ENCODE measurements around the gene CPED1.

GRCh38 chr7:120942861-120943260 lies 45.6 kb upstream of the CPED1 start:
- TF ChIP-seq, protein P1, sequence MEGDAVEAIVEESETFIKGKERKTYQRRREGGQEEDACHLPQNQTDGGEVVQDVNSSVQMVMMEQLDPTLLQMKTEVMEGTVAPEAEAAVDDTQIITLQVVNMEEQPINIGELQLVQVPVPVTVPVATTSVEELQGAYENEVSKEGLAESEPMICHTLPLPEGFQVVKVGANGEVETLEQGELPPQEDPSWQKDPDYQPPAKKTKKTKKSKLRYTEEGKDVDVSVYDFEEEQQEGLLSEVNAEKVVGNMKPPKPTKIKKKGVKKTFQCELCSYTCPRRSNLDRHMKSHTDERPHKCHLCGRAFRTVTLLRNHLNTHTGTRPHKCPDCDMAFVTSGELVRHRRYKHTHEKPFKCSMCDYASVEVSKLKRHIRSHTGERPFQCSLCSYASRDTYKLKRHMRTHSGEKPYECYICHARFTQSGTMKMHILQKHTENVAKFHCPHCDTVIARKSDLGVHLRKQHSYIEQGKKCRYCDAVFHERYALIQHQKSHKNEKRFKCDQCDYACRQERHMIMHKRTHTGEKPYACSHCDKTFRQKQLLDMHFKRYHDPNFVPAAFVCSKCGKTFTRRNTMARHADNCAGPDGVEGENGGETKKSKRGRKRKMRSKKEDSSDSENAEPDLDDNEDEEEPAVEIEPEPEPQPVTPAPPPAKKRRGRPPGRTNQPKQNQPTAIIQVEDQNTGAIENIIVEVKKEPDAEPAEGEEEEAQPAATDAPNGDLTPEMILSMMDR (conservative IDR thresholded peaks at IDR 0.05; ENCODE audit: low read depth in 2 of 2): no peak
- TF ChIP-seq, protein P2, sequence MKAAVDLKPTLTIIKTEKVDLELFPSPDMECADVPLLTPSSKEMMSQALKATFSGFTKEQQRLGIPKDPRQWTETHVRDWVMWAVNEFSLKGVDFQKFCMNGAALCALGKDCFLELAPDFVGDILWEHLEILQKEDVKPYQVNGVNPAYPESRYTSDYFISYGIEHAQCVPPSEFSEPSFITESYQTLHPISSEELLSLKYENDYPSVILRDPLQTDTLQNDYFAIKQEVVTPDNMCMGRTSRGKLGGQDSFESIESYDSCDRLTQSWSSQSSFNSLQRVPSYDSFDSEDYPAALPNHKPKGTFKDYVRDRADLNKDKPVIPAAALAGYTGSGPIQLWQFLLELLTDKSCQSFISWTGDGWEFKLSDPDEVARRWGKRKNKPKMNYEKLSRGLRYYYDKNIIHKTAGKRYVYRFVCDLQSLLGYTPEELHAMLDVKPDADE (IDR thresholded peaks at IDR 0.05): no peak
- TF ChIP-seq ZNF114 (CRISPR knock-in tag; IDR thresholded peaks at IDR 0.05) (no peak), POLR2AphosphoS5 (IDR thresholded peaks at IDR 0.05; ENCODE audit: low read depth) (no peak), EZH2phosphoT487 (IDR thresholded peaks at IDR 0.05; ENCODE audit: unreplicated experiment) (no peak), EZH2 (IDR thresholded peaks at IDR 0.05; ENCODE audit: low read depth, unreplicated experiment) (no peak), REST (IDR thresholded peaks at IDR 0.05; ENCODE audit: unreplicated experiment) (no peak), CREB1 (CRISPR knock-in tag; IDR thresholded peaks at IDR 0.05; ENCODE audit: low read depth) (no peak), JUNB (IDR thresholded peaks at IDR 0.05; ENCODE audit: unreplicated experiment) (no peak)

Data from GM23338 (cell line).